ENCODE results near the gene ANKMY1.
"Not testable (repeated sequence)": the region's sequence is repeated elsewhere in the genome, so short reads cannot be mapped to it uniquely, and the experiment has no call there.

ANKMY1 gene

GRCh38 chr2:240527153-240527750 lies 30.5 kb downstream of the ANKMY1 start:
- FAIRE-seq: no peak
- DNase-seq (ENCODE audit: insufficient read length, low spot score): no peak
- TF ChIP-seq CTCF (IDR thresholded peaks at IDR 0.05; ENCODE audit: insufficient read depth, missing control alignments): no peak

- TF ChIP-seq CTCF (IDR thresholded peaks at IDR 0.05; ENCODE audit: insufficient read depth, missing control alignments): no peak
- no peak for DNase-seq (ENCODE audit: insufficient read length, low spot score)
- no peak for FAIRE-seq
Observed at GRCh38 chr2:240526521-240526920, 31.3 kb downstream of the ANKMY1 start.

GRCh38 chr2:240525802-240526201 lies 32.0 kb downstream of the ANKMY1 start:
- no peak for TF ChIP-seq CTCF (IDR thresholded peaks at IDR 0.05; ENCODE audit: insufficient read depth, missing control alignments)
- no peak for DNase-seq (ENCODE audit: insufficient read length, low spot score)
- no peak for FAIRE-seq

- no peak for DNase-seq (ENCODE audit: insufficient read length, low spot score)
- FAIRE-seq: no peak
- TF ChIP-seq CTCF (IDR thresholded peaks at IDR 0.05; ENCODE audit: insufficient read depth, missing control alignments): no peak
Observed at GRCh38 chr2:240524963-240525718, 32.6 kb downstream of the ANKMY1 start.

- TF ChIP-seq CTCF (IDR thresholded peaks at IDR 0.05; ENCODE audit: insufficient read depth, missing control alignments): no peak
- no peak for DNase-seq (ENCODE audit: insufficient read length, low spot score)
- FAIRE-seq: no peak
Observed at GRCh38 chr2:240523451-240524281, 34.1 kb downstream of the ANKMY1 start.

- FAIRE-seq: no peak
- DNase-seq (ENCODE audit: insufficient read length, low spot score): no peak
- TF ChIP-seq CTCF (IDR thresholded peaks at IDR 0.05; ENCODE audit: insufficient read depth, missing control alignments): no peak
Observed at GRCh38 chr2:240522406-240522805, 35.4 kb downstream of the ANKMY1 start.

GRCh38 chr2:240521885-240522284 lies 35.9 kb downstream of the ANKMY1 start:
- FAIRE-seq; DNase-seq (ENCODE audit: insufficient read length, low spot score): not testable (repeated sequence)

All from D721Med (cell line).